SHP77 treated with DMSO at 0.1 percent for 48 hours (cell line): Measurements from ENCODE around the gene RSKR.
"Not testable (repeated sequence)": the region's sequence is repeated elsewhere in the genome, so short reads cannot be mapped to it uniquely, and the experiment has no call there.

ENCODE experiments used
- DNase-seq: peaks from one replicate; lab custom pipeline; 2025; lab: John Stamatoyannopoulos, UW

RSKR gene

GRCh38 chr17:28623696-28624095 is 9.7 kb upstream of the RSKR start:
- no peak for DNase-seq

- no peak for DNase-seq
These were observed 8.2 kb upstream of the RSKR start for GRCh38 chr17:28622186-28622585.

- no peak for DNase-seq
These were observed 6.0 kb upstream of the RSKR start for GRCh38 chr17:28620010-28620409.

- DNase-seq: no peak
These were observed 4.5 kb upstream of the RSKR start for GRCh38 chr17:28618464-28618863.

GRCh38 chr17:28616281-28616680 is 2.3 kb upstream of the RSKR start:
- DNase-seq: no peak

- DNase-seq: no peak
These were observed 1.4 kb upstream of the RSKR start for GRCh38 chr17:28615260-28615940.

GRCh38 chr17:28612936-28613872 is 781 bp downstream of the RSKR start:
- DNase-seq: no peak

- DNase-seq: no peak
These were observed 1.5 kb downstream of the RSKR start for GRCh38 chr17:28612531-28612930.

- no peak for DNase-seq
These were observed 3.6 kb downstream of the RSKR start for GRCh38 chr17:28610376-28610775.

- not testable (repeated sequence) for DNase-seq
These were observed 10.0 kb downstream of the RSKR start for GRCh38 chr17:28604031-28604430.

GRCh38 chr17:28599311-28600184 is 14.4 kb downstream of the RSKR start:
- DNase-seq: peak; percentile 72

GRCh38 chr17:28598799-28599310 is 15.1 kb downstream of the RSKR start, which contains the start of gene SPAG5:
TSS of gene SPAG5 (minus strand) at chr17:28599025. CDS start at chr17:28598946, 79 bp downstream.
- peak; percentile 85 for DNase-seq

GRCh38 chr17:28598389-28598788 is 15.6 kb downstream of the RSKR start:
- peak; percentile 41 for DNase-seq

GRCh38 chr17:28597606-28598383 is 16.2 kb downstream of the RSKR start:
- DNase-seq: no peak

GRCh38 chr17:28592260-28592659 is 21.7 kb downstream of the RSKR start:
- DNase-seq: no peak

- no peak for DNase-seq
These were observed 28.1 kb downstream of the RSKR start for GRCh38 chr17:28585851-28586250.

- DNase-seq: no peak
These were observed 29.6 kb downstream of the RSKR start for GRCh38 chr17:28584434-28584833.

- DNase-seq: no peak
These were observed 31.5 kb downstream of the RSKR start for GRCh38 chr17:28582513-28582912.

GRCh38 chr17:28580959-28581358 is 33.0 kb downstream of the RSKR start:
- DNase-seq: no peak

GRCh38 chr17:28579526-28579925 is 34.5 kb downstream of the RSKR start:
- DNase-seq: no peak
